HepG2 (cell line): ENCODE data around the gene ARMH2. TPM values are rescaled to one million over a fixed set of nuclear protein-coding genes. Genes with fewer than 3 reads are reported as not detected.

Source experiments
- CEBPG ChIP-seq: IDR thresholded peaks from 2 replicates; pipeline ENCODE4 v1.6.1; 2016
- FOSL2 ChIP-seq: sonication (generic); formaldehyde crosslinking; IDR thresholded peaks from 2 replicates; pipeline ENCODE4 v1.4.0; 2020; ENCODE audit warnings: missing genetic modification reagents
- ISX ChIP-seq: sonication (generic); formaldehyde crosslinking; conservative IDR thresholded peaks from 2 replicates; pipeline ENCODE4 v1.5.0; 2020; ENCODE audit warnings: missing genetic modification reagents
- KDM6A ChIP-seq: IDR thresholded peaks from 2 replicates; pipeline ENCODE4 v1.6.1; 2016; ENCODE audit warnings: low read depth
- KLF15 ChIP-seq: sonication (generic); formaldehyde crosslinking; IDR thresholded peaks from 2 replicates; pipeline ENCODE4 v1.8.1; 2023; ENCODE audit warnings: borderline replicate concordance, mild to moderate bottlenecking, inconsistent platforms, missing genetic modification reagents, mixed read lengths
- MAX ChIP-seq: IDR thresholded peaks from 2 replicates; pipeline ENCODE4 v1.6.1; 2012; ENCODE audit warnings: inconsistent platforms
- MAZ ChIP-seq, 2 experiments: sonication (generic) in 1 of 2; formaldehyde crosslinking in 1 of 2; IDR thresholded peaks; 2 replicates each; pipeline versions ENCODE4 v1.5.0 to v1.6.1; 2012 to 2020; ENCODE audit warnings: low read depth in 2 of 2, mild to moderate bottlenecking in 2 of 2, borderline replicate concordance in 1 of 2, improper control_type of control experiment in 1 of 2, low read length in 1 of 2, missing genetic modification reagents in 1 of 2, moderate library complexity in 1 of 2
- NCOA2 ChIP-seq: sonication (generic); formaldehyde crosslinking; IDR thresholded peaks from 2 replicates; pipeline ENCODE4 v1.8.0; 2022; ENCODE audit warnings: inconsistent platforms
- RFX1 ChIP-seq: fragments of 450-650 bp; IDR thresholded peaks from 2 replicates; pipeline ENCODE4 v1.6.1; 2017
- TAF15 ChIP-seq: fragments of 200-400 bp; formaldehyde crosslinking; IDR thresholded peaks from one replicate; pipeline ENCODE4 v1.6.1; 2018; ENCODE audit warnings: mild to moderate bottlenecking, low read depth, low read length; ENCODE audit not compliant: poor library complexity, severe bottlenecking
- TCF7 ChIP-seq: sonication (generic); IDR thresholded peaks from 2 replicates; pipeline ENCODE4 v1.6.1; 2016; ENCODE audit warnings: antibody characterized with exemption, low read depth
- U2AF1 ChIP-seq: fragments of 200-400 bp; formaldehyde crosslinking; optimal IDR thresholded peaks from 2 replicates; pipeline ENCODE3; 2017; ENCODE audit warnings: mild to moderate bottlenecking, low read depth, low read length
- ZMYM2 ChIP-seq: sonication (generic); formaldehyde crosslinking; IDR thresholded peaks from 2 replicates; pipeline ENCODE4 v1.8.0; 2022; ENCODE audit warnings: mild to moderate bottlenecking, missing genetic modification reagents
- ZNF160 ChIP-seq: sonication (generic); formaldehyde crosslinking; IDR thresholded peaks from 2 replicates; pipeline ENCODE4 v1.8.0; 2022; ENCODE audit warnings: mild to moderate bottlenecking, inconsistent platforms, missing genetic modification reagents
- ZNF30 ChIP-seq: sonication (generic); formaldehyde crosslinking; IDR thresholded peaks from 2 replicates; pipeline ENCODE4 v1.5.0; 2020; ENCODE audit warnings: mild to moderate bottlenecking, missing genetic modification reagents
- ZNF446 ChIP-seq: sonication (generic); formaldehyde crosslinking; IDR thresholded peaks from 2 replicates; pipeline ENCODE4 v1.5.0; 2020; ENCODE audit warnings: mild to moderate bottlenecking, missing genetic modification reagents
- ZNF572 ChIP-seq: sonication (generic); formaldehyde crosslinking; IDR thresholded peaks from 2 replicates; pipeline ENCODE4 v1.5.1; 2020; ENCODE audit warnings: mild to moderate bottlenecking, missing genetic modification reagents
- ZNF576 ChIP-seq: sonication (generic); formaldehyde crosslinking; IDR thresholded peaks from 2 replicates; pipeline ENCODE4 v1.4.0; 2020; ENCODE audit warnings: mild to moderate bottlenecking, missing genetic modification reagents
- ZNF740 ChIP-seq: sonication (generic); formaldehyde crosslinking; IDR thresholded peaks from 2 replicates; pipeline ENCODE4 v1.4.0; 2020; ENCODE audit warnings: missing genetic modification reagents
- ZNF761 ChIP-seq: sonication (generic); formaldehyde crosslinking; conservative IDR thresholded peaks from 2 replicates; pipeline ENCODE4 v1.4.0; 2020; ENCODE audit warnings: mild to moderate bottlenecking, missing genetic modification reagents
- polyA plus RNA-seq, 8 experiments: library from polyadenylated mRNA; depleted of rRNA in 3 of 8; stranded (reverse) in 7 of 8; unstranded in 1 of 8; fragments of >200 nt; fragmentation: Illumina TruSeq in 4 of 8; extraction: Trizol in 4 of 8; gene quantifications; 2 replicates each; pipeline versions ENCODE4 v1.2.1 to v1.2.3, GENCODE V29; 2011 to 2016; ENCODE audit warnings: low read depth in 4 of 8, missing spikeins in 1 of 8, mixed read lengths in 1 of 8; ENCODE audit not compliant: insufficient read depth in 1 of 8
- total RNA-seq, 5 experiments: library from RNA; depleted of rRNA; stranded (reverse); fragments of >200 nt; fragmentation: Illumina TruSeq; extraction: Trizol; gene quantifications; 2 replicates each; pipeline ENCODE4 v1.2.3, GENCODE V29; 2016; ENCODE audit warnings: low read depth in 1 of 5
- TF ChIP-seq, protein P1 (sequence below): sonication (generic); formaldehyde crosslinking; IDR thresholded peaks from 2 replicates; pipeline ENCODE4 v1.5.0; 2020; ENCODE audit warnings: mild to moderate bottlenecking, missing genetic modification reagents, borderline replicate concordance
- TF ChIP-seq, protein P2 (sequence below): sonication (generic); formaldehyde crosslinking; IDR thresholded peaks from 2 replicates; pipeline ENCODE4 v1.9.0; 2021; ENCODE audit warnings: missing genetic modification reagents, borderline replicate concordance

The ARMH2 gene
- total and polyA plus RNA-seq, 2 of the 13 experiments (the other 11 are each of a cell fraction or from before 2014, with no cell fraction given): not detected

- TF ChIP-seq, protein P1, sequence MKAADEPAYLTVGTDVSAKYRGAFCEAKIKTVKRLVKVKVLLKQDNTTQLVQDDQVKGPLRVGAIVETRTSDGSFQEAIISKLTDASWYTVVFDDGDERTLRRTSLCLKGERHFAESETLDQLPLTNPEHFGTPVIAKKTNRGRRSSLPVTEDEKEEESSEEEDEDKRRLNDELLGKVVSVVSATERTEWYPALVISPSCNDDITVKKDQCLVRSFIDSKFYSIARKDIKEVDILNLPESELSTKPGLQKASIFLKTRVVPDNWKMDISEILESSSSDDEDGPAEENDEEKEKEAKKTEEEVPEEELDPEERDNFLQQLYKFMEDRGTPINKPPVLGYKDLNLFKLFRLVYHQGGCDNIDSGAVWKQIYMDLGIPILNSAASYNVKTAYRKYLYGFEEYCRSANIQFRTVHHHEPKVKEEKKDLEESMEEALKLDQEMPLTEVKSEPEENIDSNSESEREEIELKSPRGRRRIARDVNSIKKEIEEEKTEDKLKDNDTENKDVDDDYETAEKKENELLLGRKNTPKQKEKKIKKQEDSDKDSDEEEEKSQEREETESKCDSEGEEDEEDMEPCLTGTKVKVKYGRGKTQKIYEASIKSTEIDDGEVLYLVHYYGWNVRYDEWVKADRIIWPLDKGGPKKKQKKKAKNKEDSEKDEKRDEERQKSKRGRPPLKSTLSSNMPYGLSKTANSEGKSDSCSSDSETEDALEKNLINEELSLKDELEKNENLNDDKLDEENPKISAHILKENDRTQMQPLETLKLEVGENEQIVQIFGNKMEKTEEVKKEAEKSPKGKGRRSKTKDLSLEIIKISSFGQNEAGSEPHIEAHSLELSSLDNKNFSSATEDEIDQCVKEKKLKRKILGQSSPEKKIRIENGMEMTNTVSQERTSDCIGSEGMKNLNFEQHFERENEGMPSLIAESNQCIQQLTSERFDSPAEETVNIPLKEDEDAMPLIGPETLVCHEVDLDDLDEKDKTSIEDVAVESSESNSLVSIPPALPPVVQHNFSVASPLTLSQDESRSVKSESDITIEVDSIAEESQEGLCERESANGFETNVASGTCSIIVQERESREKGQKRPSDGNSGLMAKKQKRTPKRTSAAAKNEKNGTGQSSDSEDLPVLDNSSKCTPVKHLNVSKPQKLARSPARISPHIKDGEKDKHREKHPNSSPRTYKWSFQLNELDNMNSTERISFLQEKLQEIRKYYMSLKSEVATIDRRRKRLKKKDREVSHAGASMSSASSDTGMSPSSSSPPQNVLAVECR (CRISPR knock-in tag): no peak
- TF ChIP-seq ZMYM2 (CRISPR knock-in tag) (no peak), MAX (peak; percentile 19; the same call in 1 of the 2 replicates), NCOA2 (CRISPR knock-in tag) (no peak; the same call in 1 of the 2 replicates), ZNF160 (CRISPR knock-in tag) (no peak), ZNF740 (no peak), ZNF572 (CRISPR knock-in tag) (no peak), ZNF446 (no peak), TAF15 (no peak), ZNF761 (CRISPR knock-in tag) (no peak), ISX (no peak), TCF7 (peak; percentile 53; the same call in 1 of the 2 replicates), ZNF576 (CRISPR knock-in tag) (no peak), RFX1 (no peak), KDM6A (CRISPR knock-in tag) (no peak), U2AF1 (no peak), FOSL2 (peak; percentile 33; the same call in 1 of the 2 replicates), ZNF30 (no peak), KLF15 (CRISPR knock-in tag) (no peak), CEBPG (CRISPR knock-in tag) (no peak), MAZ (IDR thresholded peaks at IDR 0.05; ENCODE audit: borderline replicate concordance, low read depth, low read length) (no peak), MAZ (CRISPR knock-in tag; IDR thresholded peaks at IDR 0.05; ENCODE audit: low read depth) (no peak; the same call in 1 of the 2 replicates)
- TF ChIP-seq, protein P2, sequence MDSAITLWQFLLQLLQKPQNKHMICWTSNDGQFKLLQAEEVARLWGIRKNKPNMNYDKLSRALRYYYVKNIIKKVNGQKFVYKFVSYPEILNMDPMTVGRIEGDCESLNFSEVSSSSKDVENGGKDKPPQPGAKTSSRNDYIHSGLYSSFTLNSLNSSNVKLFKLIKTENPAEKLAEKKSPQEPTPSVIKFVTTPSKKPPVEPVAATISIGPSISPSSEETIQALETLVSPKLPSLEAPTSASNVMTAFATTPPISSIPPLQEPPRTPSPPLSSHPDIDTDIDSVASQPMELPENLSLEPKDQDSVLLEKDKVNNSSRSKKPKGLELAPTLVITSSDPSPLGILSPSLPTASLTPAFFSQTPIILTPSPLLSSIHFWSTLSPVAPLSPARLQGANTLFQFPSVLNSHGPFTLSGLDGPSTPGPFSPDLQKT (CRISPR knock-in tag): no peak
These were observed 3.7 kb upstream of the ARMH2 start (continued) for GRCh38 chr6:24802271-24803059.
